ENCODE measurements around the gene TOX2. TPM values are rescaled to one million over a fixed set of nuclear protein-coding genes. Genes with fewer than 3 reads are reported as not detected.

The TOX2 gene
- total RNA-seq, 1 donor from 2014 or later, result 4.7 TPM

DNA sequence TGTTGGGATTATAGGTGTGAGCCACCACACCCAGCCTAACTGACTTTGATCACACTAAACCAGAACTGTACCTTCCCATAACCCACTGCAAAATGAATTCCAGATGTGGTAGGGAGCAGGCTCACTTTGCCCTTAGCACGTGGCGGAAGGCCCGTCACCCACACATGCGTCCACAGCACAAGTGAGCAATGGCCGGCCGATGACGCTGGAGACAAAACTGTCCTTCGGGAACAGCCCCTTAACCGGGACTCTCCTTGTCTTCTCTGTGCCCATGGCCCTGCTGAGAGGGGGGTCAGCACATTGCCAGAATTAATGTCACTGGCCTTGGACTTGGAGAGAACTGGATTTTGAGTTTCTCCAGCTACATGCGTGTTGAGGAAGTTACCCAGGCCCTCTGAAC is 107.2 kb downstream of the TOX2 start:
- Mint-ChIP-seq H3K4me3 (no peak overlapping the region), H3K4me1 (ENCODE audit: unreplicated experiment) (peaks cover 13% of the 10 kb centered on the region), H3K27me3 (peaks cover 15% of the 10 kb centered on the region), H3K36me3 (no peaks in the 10 kb centered on the region), H3K9me3 (no peaks in the 10 kb centered on the region), H3K27ac (no peak overlapping the region)
- TF ChIP-seq, protein P1, sequence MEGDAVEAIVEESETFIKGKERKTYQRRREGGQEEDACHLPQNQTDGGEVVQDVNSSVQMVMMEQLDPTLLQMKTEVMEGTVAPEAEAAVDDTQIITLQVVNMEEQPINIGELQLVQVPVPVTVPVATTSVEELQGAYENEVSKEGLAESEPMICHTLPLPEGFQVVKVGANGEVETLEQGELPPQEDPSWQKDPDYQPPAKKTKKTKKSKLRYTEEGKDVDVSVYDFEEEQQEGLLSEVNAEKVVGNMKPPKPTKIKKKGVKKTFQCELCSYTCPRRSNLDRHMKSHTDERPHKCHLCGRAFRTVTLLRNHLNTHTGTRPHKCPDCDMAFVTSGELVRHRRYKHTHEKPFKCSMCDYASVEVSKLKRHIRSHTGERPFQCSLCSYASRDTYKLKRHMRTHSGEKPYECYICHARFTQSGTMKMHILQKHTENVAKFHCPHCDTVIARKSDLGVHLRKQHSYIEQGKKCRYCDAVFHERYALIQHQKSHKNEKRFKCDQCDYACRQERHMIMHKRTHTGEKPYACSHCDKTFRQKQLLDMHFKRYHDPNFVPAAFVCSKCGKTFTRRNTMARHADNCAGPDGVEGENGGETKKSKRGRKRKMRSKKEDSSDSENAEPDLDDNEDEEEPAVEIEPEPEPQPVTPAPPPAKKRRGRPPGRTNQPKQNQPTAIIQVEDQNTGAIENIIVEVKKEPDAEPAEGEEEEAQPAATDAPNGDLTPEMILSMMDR (conservative IDR thresholded peaks at IDR 0.05), result no peak
- no peak for DNase-seq (ENCODE audit: extremely low spot score, unreplicated experiment)

DNA sequence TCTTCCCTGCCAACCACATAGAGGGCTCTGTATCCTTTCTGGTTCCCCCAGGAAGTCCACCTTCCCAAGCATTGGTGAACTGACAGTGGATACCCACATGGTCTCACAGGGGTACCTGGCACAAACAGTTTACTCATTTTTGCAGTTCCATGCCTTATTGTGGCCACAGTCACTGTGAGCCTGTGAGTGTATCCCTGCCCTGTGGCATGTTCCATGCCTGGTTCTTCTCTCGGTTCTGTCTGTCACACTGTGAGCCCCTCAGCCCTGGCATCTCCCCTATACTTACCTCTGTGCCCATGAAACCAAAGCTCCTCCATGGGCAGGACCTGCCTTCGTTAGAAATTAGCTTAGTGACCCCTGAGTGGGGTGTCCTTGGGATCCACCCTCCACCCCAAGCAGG is 107.8 kb downstream of the TOX2 start:
- Mint-ChIP-seq H3K27ac (no peak overlapping the region), H3K4me3 (no peak overlapping the region), H3K36me3 (no peaks in the 10 kb centered on the region), H3K4me1 (ENCODE audit: unreplicated experiment) (peaks cover 13% of the 10 kb centered on the region), H3K27me3 (peaks cover 17% of the 10 kb centered on the region), H3K9me3 (no peaks in the 10 kb centered on the region)
- TF ChIP-seq, protein P1 (conservative IDR thresholded peaks at IDR 0.05), result no peak
- DNase-seq (ENCODE audit: extremely low spot score, unreplicated experiment), result no peak

DNA sequence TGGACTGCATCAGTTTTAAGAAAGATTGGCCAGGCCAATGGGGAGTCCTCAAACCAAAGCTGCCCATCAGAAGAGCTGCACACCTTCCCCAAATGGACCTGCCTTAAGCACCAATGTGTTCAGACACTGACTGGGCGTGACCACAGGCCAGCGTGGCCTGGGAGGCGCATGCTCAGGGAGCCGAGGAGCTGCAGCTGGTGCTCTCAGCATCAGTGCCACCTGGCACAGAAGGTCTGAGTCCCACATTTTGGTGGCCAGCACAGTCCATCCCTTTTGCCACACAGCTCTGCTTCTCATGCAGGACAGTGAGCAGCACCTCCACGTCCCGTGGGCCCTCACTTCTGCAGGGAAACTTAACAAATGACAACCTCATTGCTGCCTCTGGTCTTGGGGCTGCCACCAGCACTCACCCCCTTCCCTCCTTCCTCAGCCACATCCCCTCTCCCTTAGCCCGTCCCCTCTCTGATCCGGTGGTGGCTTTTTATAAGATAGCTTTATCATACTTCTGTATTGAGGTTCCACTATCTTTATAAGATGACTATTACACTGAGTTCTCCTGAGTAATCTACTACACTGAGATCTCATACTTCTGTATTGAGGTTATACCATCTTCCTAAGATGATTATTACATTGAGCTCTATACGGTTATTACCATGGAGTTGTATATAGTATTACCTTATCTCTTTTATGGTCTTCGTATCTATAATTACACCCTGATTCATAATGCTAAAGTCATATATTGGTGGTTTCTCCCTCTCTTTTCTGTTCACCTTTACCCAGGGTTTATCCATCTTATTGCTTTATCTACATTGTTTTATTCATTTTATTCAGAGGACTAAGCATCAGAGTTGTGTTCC is 109.1 kb downstream of the TOX2 start:
- H3K4me1 Mint-ChIP-seq (ENCODE audit: unreplicated experiment), result peaks cover 3% of the 10 kb centered on the region
- TF ChIP-seq, protein P1 (conservative IDR thresholded peaks at IDR 0.05), result no peak
- H3K27ac Mint-ChIP-seq, result no peak overlapping the region
- H3K4me3 Mint-ChIP-seq, result no peak overlapping the region
- H3K9me3 Mint-ChIP-seq, result no peaks in the 10 kb centered on the region
- DNase-seq (ENCODE audit: extremely low spot score, unreplicated experiment), result no peak
- H3K36me3 Mint-ChIP-seq, result no peaks in the 10 kb centered on the region
- H3K27me3 Mint-ChIP-seq, result peaks cover 29% of the 10 kb centered on the region

DNA sequence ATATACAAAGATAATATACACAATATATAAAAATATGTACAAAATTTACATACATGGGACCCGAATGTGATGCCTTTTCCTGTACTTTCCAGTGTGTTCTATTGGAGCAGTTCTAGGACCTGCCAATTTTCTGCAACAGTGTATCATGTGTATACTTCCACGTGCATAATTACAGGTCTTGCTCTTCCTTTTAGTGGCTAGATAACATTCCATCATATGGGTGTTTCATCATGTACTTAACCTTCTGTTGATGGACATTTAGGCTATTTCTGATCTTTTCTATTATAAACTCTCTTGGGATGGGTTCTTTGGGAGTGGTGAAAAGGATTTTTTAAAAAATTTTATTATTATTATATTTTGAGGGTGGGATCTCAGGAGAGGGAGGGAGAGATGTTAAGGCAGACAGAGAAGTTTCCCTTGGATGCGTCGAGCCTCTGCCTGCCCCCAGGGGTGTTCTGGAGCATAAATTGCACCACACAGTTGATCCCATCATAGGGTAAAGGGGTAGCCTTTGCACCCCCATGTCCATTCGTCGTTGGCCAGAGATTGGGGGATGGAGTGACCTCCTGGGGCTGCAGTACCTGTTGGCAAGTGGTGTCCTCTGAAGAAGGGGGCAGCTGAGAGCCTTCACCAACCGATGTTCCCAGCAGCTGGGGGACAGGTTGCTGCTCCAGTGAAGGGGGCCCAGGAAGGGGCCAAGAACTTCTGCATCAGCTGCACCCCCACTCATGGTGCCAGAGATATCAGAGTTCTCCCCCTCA is 110.3 kb downstream of the TOX2 start:
- Mint-ChIP-seq H3K36me3 (no peaks in the 10 kb centered on the region), H3K4me3 (no peak overlapping the region), H3K4me1 (ENCODE audit: unreplicated experiment) (no peaks in the 10 kb centered on the region), H3K27me3 (peaks cover 36% of the 10 kb centered on the region), H3K9me3 (no peaks in the 10 kb centered on the region), H3K27ac (no peak overlapping the region)
- TF ChIP-seq, protein P1 (conservative IDR thresholded peaks at IDR 0.05), result no peak
- no peak for DNase-seq (ENCODE audit: extremely low spot score, unreplicated experiment)

DNA sequence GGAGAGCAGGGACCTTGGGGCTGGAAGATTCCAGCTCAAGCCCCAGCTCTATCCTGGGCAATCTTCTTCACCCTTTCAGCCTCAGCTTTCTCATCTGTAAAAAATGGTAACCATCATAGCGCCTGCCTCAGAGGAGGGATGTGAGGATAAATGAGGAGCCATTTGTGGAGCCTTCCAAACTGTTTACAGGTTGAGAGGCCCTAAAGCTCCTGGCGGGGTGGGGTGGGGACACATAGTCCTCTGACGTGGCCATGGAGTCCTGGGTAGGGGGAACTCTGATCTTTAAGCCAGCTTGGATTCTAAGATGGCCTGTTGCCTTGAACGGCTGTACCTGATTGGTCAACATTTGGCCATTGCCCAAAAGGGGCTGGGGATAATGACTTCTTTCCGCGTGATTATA is 111.1 kb downstream of the TOX2 start:
- peak; percentile 40 for DNase-seq (ENCODE audit: extremely low spot score, unreplicated experiment)
- Mint-ChIP-seq H3K36me3 (no peaks in the 10 kb centered on the region), H3K9me3 (no peaks in the 10 kb centered on the region), H3K27ac (no peak overlapping the region), H3K27me3 (peaks cover 42% of the 10 kb centered on the region), H3K4me1 (ENCODE audit: unreplicated experiment) (no peaks in the 10 kb centered on the region), H3K4me3 (no peak overlapping the region)
- TF ChIP-seq, protein P1 (conservative IDR thresholded peaks at IDR 0.05), result no peak
